Nephron progenitor cell (in vitro differentiated cells): ENCODE results near the gene TMPRSS4.

Experiments
- DNase-seq: peaks from one replicate; pipeline ENCODE4 v3.0.0; 2021
- H3K27ac Mint-ChIP-seq: 2 replicates; pipeline ENCODE4 v1.8.0; 2021; ENCODE audit warnings: mild to moderate bottlenecking, moderate library complexity, mixed read lengths
- H3K27me3 Mint-ChIP-seq: 2 replicates; pipeline ENCODE4 v1.8.0; 2021; ENCODE audit warnings: mild to moderate bottlenecking, low read depth, mixed read lengths; ENCODE audit not compliant: poor library complexity
- H3K36me3 Mint-ChIP-seq: 2 replicates; pipeline ENCODE4 v1.8.0; 2021; ENCODE audit warnings: low read depth, mixed read lengths
- H3K4me1 Mint-ChIP-seq: 2 replicates; pipeline ENCODE4 v1.8.0; 2021; ENCODE audit warnings: mixed read lengths
- H3K4me3 Mint-ChIP-seq: 2 replicates; pipeline ENCODE4 v1.8.0; 2021; ENCODE audit warnings: mild to moderate bottlenecking, moderate library complexity, mixed read lengths
- H3K9me3 Mint-ChIP-seq: 2 replicates; pipeline ENCODE4 v1.8.0; 2021; ENCODE audit warnings: mild to moderate bottlenecking, moderate library complexity, mixed read lengths
- TF ChIP-seq, protein P1 (sequence below): fragments of 200-600 bp; sonication (generic); IDR thresholded peaks from 2 replicates; pipeline ENCODE4 v1.5.0; 2021; ENCODE audit warnings: antibody characterized with exemption

TMPRSS4 gene

DNA sequence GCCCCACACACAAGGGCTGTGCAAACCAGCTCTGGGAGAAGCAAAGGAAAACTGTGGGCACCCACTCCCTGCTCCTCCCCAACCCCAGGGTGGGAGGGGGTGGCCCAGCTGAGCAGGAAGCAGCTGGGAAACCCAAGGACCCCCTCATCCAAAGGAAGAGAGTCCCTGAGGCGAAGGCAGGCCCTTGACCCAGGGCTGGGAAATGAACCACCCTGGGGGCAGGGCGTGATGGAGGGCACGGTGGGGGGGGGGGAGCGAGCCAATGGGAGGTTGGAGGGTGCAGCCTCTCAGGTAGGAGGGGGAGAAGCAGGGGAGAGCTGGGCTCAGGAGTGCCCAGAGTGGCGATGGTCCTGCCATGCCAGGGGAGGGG lies 58.9 kb downstream of the TMPRSS4 start:
- Mint-ChIP-seq H3K27me3 (peaks cover 40% of the 10 kb centered on the region), H3K4me1 (no peaks in the 10 kb centered on the region), H3K36me3 (no peaks in the 10 kb centered on the region), H3K27ac (no peak overlapping the region), H3K9me3 (no peaks in the 10 kb centered on the region), H3K4me3 (no peak overlapping the region)
- DNase-seq: no peak
- TF ChIP-seq, protein P1, sequence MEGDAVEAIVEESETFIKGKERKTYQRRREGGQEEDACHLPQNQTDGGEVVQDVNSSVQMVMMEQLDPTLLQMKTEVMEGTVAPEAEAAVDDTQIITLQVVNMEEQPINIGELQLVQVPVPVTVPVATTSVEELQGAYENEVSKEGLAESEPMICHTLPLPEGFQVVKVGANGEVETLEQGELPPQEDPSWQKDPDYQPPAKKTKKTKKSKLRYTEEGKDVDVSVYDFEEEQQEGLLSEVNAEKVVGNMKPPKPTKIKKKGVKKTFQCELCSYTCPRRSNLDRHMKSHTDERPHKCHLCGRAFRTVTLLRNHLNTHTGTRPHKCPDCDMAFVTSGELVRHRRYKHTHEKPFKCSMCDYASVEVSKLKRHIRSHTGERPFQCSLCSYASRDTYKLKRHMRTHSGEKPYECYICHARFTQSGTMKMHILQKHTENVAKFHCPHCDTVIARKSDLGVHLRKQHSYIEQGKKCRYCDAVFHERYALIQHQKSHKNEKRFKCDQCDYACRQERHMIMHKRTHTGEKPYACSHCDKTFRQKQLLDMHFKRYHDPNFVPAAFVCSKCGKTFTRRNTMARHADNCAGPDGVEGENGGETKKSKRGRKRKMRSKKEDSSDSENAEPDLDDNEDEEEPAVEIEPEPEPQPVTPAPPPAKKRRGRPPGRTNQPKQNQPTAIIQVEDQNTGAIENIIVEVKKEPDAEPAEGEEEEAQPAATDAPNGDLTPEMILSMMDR: no peak

DNA sequence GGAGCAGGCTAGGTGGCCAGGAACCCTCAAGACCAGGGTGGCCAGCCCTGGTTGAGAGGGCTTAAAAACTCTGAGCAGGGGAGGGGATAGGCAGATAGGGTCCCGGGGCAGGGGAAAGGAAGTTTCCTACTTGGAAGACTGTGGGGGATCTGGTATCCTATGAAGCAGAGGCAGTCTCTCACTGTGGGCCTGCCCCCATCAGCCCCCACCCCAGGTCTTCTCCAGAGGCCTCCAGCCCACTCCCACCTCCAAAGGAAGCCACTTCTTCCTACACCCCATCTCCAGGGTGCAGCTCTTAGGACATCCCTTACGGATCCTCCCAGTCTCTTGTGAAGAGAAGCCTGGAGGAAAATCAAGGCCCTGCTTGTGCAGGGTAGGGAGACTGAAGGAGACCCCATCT lies 59.5 kb downstream of the TMPRSS4 start:
- Mint-ChIP-seq H3K36me3 (no peaks in the 10 kb centered on the region), H3K4me1 (no peaks in the 10 kb centered on the region), H3K9me3 (no peaks in the 10 kb centered on the region), H3K27ac (no peak overlapping the region), H3K27me3 (peaks cover 45% of the 10 kb centered on the region), H3K4me3 (no peak overlapping the region)
- DNase-seq: no peak
- TF ChIP-seq, protein P1: no peak

DNA sequence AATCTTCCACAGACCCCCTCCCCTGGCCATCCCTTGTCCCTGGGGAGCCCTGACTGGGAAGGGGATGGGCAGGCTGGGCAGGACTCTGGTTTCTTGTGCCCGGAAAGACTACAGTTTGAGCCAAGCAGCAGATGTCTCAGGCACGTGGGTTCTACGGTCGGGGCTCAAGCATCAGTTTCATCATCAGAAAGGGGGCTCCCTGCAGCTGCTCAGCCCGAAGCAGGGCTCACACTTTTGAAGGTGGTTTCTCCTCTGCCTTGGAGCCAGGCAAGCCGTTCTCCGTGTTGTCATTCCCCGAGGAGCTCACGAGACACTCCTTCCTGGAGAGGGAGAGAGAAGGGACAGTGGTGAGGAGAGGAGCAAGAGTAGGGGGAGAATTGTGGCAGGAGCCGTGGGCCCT lies 59.9 kb downstream of the TMPRSS4 start:
- H3K36me3 Mint-ChIP-seq: no peaks in the 10 kb centered on the region
- DNase-seq: no peak
- TF ChIP-seq, protein P1: no peak
- no peak overlapping the region for H3K4me3 Mint-ChIP-seq
- H3K9me3 Mint-ChIP-seq: no peaks in the 10 kb centered on the region
- H3K4me1 Mint-ChIP-seq: no peaks in the 10 kb centered on the region
- H3K27me3 Mint-ChIP-seq: peaks cover 49% of the 10 kb centered on the region
- H3K27ac Mint-ChIP-seq: no peak overlapping the region

DNA sequence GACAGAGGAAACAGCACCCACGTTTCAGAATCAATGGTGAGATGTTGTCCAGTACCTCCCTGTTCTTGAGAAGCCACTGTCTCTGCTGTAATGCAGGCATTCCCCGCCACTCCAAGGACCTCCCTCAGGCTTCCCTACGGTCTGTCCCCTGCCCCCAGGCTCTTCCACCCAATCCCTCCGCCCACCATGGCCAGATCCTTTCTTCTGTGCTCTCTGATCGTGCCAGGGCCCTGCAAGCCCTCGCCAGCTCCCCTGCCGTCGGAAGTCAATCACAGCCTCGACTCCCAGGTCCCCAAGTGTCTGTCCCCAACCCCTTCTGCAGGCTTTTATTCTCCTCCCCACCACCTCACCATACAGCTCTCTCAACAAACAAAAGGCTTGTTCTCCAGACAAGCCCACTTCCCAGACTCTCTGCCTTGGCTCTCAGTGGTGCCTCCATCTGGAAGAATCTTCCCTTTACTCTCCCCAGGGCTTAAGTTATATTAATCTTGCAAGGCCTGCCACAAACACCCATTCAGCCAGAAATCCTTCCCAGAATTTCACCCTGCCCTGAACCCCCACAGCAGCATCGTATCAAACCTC lies 62.1 kb downstream of the TMPRSS4 start:
- Mint-ChIP-seq H3K36me3 (no peaks in the 10 kb centered on the region), H3K4me3 (no peak overlapping the region), H3K4me1 (peaks cover 4% of the 10 kb centered on the region), H3K27ac (no peak overlapping the region), H3K27me3 (peaks cover 69% of the 10 kb centered on the region), H3K9me3 (no peaks in the 10 kb centered on the region)
- TF ChIP-seq, protein P1: no peak
- DNase-seq: no peak

DNA sequence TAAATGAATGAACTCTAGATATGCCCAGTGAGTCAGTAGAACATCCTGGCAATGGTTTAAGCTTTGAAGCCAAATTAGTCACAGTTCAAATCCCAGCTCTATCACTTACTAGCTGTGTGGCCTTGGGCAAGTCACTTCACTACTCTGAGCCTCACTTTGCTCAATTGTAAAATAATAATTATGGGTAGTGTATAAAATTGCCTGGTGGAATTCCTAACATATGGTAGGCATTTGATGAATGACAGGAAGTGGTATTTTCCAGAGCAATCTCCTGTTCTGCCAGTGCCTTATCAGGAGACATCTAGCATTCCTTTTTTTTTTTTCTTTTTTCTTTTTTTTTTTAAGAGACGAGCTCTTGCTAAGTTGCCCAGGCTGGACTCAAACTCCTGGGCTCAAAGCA lies 62.7 kb downstream of the TMPRSS4 start:
- TF ChIP-seq, protein P1: no peak
- H3K27me3 Mint-ChIP-seq: peaks cover 69% of the 10 kb centered on the region
- H3K9me3 Mint-ChIP-seq: no peaks in the 10 kb centered on the region
- H3K4me3 Mint-ChIP-seq: no peak overlapping the region
- no peak for DNase-seq
- peaks cover 4% of the 10 kb centered on the region for H3K4me1 Mint-ChIP-seq
- no peaks in the 10 kb centered on the region for H3K36me3 Mint-ChIP-seq
- no peak overlapping the region for H3K27ac Mint-ChIP-seq

DNA sequence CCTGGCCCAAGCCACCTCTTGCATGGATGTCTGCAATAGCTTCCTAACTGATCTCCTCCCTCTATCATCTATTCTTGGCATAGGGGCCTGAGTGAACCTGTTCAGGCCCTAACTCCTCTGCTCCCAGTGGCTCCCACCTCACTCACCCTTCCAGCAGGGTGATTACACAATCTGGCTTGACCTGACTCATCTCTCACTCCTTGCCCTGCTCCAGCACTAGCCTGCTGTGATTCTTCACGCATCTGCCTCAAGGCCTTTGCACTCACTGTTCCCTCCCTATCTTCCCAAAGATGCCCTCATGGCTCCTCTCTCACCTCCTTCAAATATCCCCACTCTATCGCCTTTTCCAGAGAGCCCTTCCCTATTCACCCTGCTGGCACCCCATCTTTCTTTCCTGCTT lies 65.2 kb downstream of the TMPRSS4 start:
- H3K4me3 Mint-ChIP-seq: no peak overlapping the region
- no peaks in the 10 kb centered on the region for H3K36me3 Mint-ChIP-seq
- no peaks in the 10 kb centered on the region for H3K9me3 Mint-ChIP-seq
- no peak overlapping the region for H3K27ac Mint-ChIP-seq
- TF ChIP-seq, protein P1: no peak
- no peak for DNase-seq
- peaks cover 9% of the 10 kb centered on the region for H3K4me1 Mint-ChIP-seq
- peaks cover 84% of the 10 kb centered on the region for H3K27me3 Mint-ChIP-seq
